ENCODE measurements around the gene VAV2.
"Not testable (repeated sequence)": the region's sequence is repeated elsewhere in the genome, so short reads cannot be mapped to it uniquely, and the experiment has no call there.

VAV2 gene

DNA sequence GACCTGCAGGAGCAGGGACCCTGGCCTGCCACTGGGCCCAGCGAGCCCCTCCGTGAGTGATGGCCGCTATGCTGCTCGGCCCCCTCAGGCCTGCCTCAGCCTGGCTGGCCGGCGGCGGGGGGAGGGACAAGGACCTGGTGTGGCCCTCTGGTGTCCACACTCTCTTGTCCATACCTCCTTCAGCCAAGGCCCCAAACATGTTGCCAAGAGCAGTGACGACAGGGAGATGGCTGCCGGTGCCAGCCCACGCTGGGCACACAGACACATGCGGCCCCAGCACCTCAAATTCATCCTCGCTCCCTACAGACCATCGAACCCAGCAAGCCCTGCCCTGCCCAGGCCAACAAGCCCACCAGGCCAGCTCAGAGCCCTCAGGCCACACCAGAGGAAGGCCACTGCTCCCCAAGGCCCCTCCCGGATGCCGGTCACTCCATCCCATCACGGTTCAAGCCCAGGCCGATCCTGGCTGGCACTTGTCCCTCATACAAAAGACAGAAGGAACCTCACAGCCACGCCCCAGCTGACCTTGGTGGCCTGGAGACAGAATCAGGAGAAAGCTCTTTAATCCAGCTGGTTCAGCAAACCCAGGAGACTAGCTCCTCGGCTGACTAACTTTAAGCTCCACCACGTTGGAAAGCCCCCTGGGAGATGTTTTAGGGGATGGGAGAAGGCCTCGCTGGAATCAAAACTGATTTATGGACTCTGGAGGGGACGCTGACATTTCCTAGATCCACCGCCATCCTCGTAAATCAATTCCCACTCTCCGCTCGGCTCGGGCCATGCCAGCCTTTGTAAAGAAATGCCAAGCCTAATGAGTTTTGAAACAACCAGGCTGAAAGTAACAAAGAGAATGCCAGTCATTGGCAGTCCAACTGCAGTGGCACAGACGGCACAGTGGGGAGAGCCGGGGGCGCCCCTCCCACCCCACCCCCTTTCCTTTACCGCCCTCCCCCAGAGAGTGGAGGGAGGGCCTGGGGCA lies 84.9 kb downstream of the VAV2 start:
- TF ChIP-seq, protein P1, sequence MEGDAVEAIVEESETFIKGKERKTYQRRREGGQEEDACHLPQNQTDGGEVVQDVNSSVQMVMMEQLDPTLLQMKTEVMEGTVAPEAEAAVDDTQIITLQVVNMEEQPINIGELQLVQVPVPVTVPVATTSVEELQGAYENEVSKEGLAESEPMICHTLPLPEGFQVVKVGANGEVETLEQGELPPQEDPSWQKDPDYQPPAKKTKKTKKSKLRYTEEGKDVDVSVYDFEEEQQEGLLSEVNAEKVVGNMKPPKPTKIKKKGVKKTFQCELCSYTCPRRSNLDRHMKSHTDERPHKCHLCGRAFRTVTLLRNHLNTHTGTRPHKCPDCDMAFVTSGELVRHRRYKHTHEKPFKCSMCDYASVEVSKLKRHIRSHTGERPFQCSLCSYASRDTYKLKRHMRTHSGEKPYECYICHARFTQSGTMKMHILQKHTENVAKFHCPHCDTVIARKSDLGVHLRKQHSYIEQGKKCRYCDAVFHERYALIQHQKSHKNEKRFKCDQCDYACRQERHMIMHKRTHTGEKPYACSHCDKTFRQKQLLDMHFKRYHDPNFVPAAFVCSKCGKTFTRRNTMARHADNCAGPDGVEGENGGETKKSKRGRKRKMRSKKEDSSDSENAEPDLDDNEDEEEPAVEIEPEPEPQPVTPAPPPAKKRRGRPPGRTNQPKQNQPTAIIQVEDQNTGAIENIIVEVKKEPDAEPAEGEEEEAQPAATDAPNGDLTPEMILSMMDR (IDR thresholded peaks at IDR 0.05; ENCODE audit: insufficient read depth, low read depth, low read length, missing control alignments) = no peak
- DNase-seq (ENCODE audit: low read depth) = no peak
- no peak overlapping the region for H3K4me3 ChIP-seq (ENCODE audit: low read length)

DNA sequence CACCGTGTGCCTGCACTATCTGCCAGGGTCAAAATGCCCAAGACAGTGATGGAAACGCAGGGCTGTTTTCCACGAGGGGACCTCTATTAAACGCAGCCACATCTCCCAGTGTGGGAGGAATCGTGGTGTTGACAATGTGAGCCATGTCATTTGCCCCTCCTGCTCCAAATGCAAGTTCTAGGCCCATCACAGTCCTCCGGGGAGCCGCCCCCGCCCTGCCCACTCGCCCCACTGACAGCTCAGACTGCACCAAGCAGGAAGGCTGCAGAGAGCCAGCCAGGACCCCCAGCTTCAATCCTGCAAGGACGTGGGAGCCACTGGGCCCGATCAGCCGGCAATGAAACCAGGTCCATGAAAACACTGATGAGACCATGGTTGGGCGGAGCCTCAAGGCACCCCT lies 85.9 kb downstream of the VAV2 start:
- TF ChIP-seq, protein P1 (IDR thresholded peaks at IDR 0.05; ENCODE audit: insufficient read depth, low read depth, low read length, missing control alignments) = no peak
- no peak overlapping the region for H3K4me3 ChIP-seq (ENCODE audit: low read length)
- DNase-seq (ENCODE audit: low read depth) = no peak

DNA sequence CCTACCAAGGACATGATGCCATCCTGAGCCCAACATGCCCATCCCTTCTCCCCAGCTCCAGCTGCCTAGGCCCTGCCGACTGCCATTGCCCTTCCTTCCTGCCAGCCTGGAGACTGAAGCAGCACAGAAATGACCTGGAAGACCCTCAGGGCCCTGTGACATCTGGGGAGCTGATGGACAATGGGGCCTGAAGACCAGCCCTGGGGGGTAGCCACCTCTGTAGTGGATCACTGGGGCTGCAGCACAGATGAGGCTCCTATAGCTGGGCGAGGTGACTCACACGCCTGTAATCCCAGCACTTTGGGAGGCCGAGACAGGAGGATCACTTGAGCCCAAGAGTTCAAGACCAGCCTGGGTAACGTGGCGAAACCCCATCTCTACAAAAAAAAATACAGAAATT lies 86.6 kb downstream of the VAV2 start:
- TF ChIP-seq, protein P1 (IDR thresholded peaks at IDR 0.05; ENCODE audit: insufficient read depth, low read depth, low read length, missing control alignments) = no peak
- H3K4me3 ChIP-seq (ENCODE audit: low read length) = no peak overlapping the region
- DNase-seq (ENCODE audit: low read depth) = no peak

DNA sequence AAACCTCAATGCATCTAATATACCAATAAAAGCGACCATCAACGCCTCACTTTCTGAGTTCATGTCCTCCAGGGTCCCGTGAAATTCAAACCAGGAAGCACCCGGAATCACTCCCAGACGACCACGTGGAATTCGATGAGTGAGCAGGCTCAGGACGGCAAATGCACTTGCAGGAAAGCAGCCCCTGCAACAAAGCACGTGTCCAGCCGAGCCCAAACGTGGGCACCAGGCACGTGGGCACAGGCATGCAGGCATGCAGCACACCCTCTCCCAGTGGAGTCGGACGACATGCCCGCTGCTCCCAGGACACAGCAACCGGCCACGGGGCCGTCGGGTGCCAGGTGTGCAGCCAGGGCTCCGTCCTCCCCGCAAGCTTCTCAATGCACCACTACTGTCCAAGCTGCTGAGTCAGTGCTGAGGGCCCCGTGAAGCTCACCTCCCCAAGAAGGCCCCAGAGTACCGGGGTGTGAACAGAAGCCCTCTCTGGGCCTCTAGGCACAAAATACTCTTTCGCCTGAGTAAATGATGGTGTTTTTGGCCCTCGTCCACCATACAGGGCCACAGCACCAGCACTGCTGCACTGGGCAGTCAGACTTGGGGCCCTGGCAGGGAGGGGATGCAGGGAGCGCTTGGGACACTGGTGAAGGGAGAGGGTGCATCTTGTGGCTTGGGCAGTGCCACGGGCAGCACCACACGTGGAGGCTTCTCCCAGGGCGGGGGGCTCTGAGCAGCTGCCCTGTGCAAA lies 87.6 kb downstream of the VAV2 start:
- H3K4me3 ChIP-seq (ENCODE audit: low read length) = no peak overlapping the region
- TF ChIP-seq, protein P1 (IDR thresholded peaks at IDR 0.05; ENCODE audit: insufficient read depth, low read depth, low read length, missing control alignments) = no peak
- DNase-seq (ENCODE audit: low read depth) = no peak

DNA sequence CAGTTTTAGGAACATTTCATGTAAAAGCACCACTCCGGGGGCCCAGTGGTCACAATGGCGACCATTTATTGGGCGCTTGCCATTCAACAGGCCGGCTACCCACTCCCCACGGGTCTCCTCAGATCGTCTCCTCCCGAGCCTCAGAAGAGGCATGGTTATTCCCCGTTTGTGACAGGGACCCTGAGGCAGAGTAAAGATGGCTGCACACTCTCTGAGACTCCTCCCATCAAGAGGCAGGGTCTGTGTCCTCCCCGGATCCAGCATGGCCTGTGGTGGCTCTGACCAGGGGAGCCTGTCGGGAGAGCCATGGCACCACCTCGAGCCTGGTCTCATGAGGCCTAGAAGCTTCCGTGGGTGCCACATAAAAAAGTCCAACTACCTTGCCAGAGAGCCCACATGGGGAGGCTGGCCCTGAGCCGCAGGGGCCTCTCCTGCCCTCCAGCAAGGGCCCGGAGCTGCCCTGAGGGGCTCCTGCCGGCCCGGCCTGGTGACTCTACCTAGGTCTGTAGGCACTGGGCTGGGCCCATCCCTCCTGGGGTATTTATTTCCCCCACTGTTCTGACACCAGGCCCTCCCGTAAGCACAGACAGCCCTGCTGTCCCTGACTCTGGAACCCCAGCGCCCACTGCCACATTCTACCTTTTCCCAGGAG lies 90.8 kb downstream of the VAV2 start:
- no peak for DNase-seq (ENCODE audit: low read depth)
- H3K4me3 ChIP-seq (ENCODE audit: low read length) = no peak overlapping the region
- TF ChIP-seq, protein P1 (IDR thresholded peaks at IDR 0.05; ENCODE audit: insufficient read depth, low read depth, low read length, missing control alignments) = no peak

DNA sequence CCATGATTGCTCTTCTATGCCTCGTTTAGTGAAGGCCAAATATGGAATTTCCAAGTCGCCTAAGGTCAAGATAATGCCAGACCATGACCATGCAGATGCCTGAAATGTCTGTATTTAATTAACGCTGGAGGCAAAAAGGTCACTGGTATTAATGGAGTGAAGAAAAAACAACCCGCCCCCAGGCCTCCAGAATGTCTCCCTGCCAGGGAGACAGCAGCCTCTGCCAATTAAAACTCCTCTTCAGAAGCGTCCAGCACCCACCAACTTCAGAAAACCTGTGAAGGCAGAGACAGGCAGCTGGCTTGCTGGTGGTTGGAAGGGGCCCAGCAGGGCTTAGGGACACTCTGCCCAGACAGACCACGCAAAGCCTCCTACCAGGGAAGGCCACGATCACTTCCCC lies 94.4 kb downstream of the VAV2 start:
- H3K4me3 ChIP-seq (ENCODE audit: low read length) = no peak overlapping the region
- DNase-seq (ENCODE audit: low read depth) = no peak
- TF ChIP-seq, protein P1 (IDR thresholded peaks at IDR 0.05; ENCODE audit: insufficient read depth, low read depth, low read length, missing control alignments) = no peak

DNA sequence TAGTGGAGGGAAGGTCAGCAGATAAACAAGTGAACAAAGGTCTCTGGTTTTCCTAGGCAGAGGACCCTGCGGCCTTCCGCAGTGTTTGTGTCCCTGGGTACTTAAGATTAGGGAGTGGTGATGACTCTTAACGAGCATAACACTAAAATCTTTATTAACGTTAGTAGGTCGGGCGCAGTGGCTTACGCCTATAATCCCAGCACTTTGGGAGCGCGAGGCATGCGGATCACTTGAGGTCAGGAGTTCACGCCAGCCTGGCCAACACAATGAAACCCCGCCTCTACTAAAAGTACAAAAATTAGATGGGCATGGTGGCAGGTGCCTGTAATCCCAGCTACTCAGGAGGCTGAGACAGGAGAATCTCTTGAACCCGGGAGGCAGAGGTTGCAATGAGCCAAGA lies 96.1 kb downstream of the VAV2 start:
- H3K4me3 ChIP-seq (ENCODE audit: low read length); DNase-seq (ENCODE audit: low read depth): not testable (repeated sequence)
